HepG2 (cell line): ENCODE results near the gene PCBP1. TPM values are rescaled to one million over a fixed set of nuclear protein-coding genes. Genes with fewer than 3 reads are reported as not detected.

ENCODE experiments used
- CBX2 ChIP-seq, 2 experiments: fragments of 200-600 bp in 1 of 2; sonication (generic); formaldehyde crosslinking in 1 of 2; IDR thresholded peaks; 2 replicates each; pipeline versions ENCODE4 v1.7.0 to v1.8.1; 2018 to 2022; ENCODE audit warnings: low read depth in 2 of 2, low read length in 1 of 2, mild to moderate bottlenecking in 1 of 2, missing genetic modification reagents in 1 of 2
- E2F5 ChIP-seq: sonication (generic); formaldehyde crosslinking; conservative IDR thresholded peaks from 2 replicates; pipeline ENCODE4 v1.4.0; 2020; ENCODE audit warnings: missing genetic modification reagents
- EED ChIP-seq: sonication (generic); formaldehyde crosslinking; IDR thresholded peaks from 2 replicates; pipeline ENCODE4 v1.5.0; 2020; ENCODE audit warnings: mild to moderate bottlenecking, missing genetic modification reagents
- HMGXB4 ChIP-seq, 2 experiments: sonication (generic) in 1 of 2; formaldehyde crosslinking in 1 of 2; IDR thresholded peaks; 2 replicates each; pipeline versions ENCODE4 v1.4.0 to v1.6.1; 2018 to 2020; ENCODE audit warnings: missing genetic modification reagents in 2 of 2, borderline replicate concordance in 1 of 2, low read depth in 1 of 2, mild to moderate bottlenecking in 1 of 2, missing biosample characterization in 1 of 2
- HOXA9 ChIP-seq: sonication (generic); formaldehyde crosslinking; IDR thresholded peaks from 2 replicates; pipeline ENCODE4 v1.8.1; 2022; ENCODE audit warnings: missing genetic modification reagents, mild to moderate bottlenecking, moderate library complexity, borderline replicate concordance
- MED1 ChIP-seq: sonication (generic); formaldehyde crosslinking; IDR thresholded peaks from 2 replicates; pipeline ENCODE4 v1.4.0; 2020; ENCODE audit warnings: missing genetic modification reagents
- PBX2 ChIP-seq: IDR thresholded peaks from 2 replicates; pipeline ENCODE4 v1.6.1; 2016; ENCODE audit warnings: control low read depth
- ZBTB40 ChIP-seq, 2 experiments: fragments of 450-650 bp in 1 of 2; sonication (generic) in 1 of 2; formaldehyde crosslinking in 1 of 2; IDR thresholded peaks; 2 replicates each; pipeline versions ENCODE4 v1.6.1 to v1.8.0; 2016 to 2022; ENCODE audit warnings: antibody characterized with exemption in 1 of 2, mild to moderate bottlenecking in 1 of 2, missing genetic modification reagents in 1 of 2
- ZNF484 ChIP-seq: sonication (generic); formaldehyde crosslinking; IDR thresholded peaks from 2 replicates; pipeline ENCODE4 v1.5.1; 2020; ENCODE audit warnings: mild to moderate bottlenecking, low read depth, missing genetic modification reagents, borderline replicate concordance
- ZNF512 ChIP-seq: sonication (generic); formaldehyde crosslinking; IDR thresholded peaks from 2 replicates; pipeline ENCODE4 v1.4.0; 2020; ENCODE audit warnings: mild to moderate bottlenecking, missing genetic modification reagents
- ZNF558 ChIP-seq: sonication (generic); formaldehyde crosslinking; IDR thresholded peaks from 2 replicates; pipeline ENCODE4 v1.9.0; 2022; ENCODE audit warnings: mild to moderate bottlenecking, missing genetic modification reagents, borderline replicate concordance
- polyA plus RNA-seq, 8 experiments: library from polyadenylated mRNA; depleted of rRNA in 3 of 8; stranded (reverse) in 7 of 8; unstranded in 1 of 8; fragments of >200 nt; fragmentation: Illumina TruSeq in 4 of 8; extraction: Trizol in 4 of 8; gene quantifications; 2 replicates each; pipeline versions ENCODE4 v1.2.1 to v1.2.3, GENCODE V29; 2011 to 2016; ENCODE audit warnings: low read depth in 4 of 8, missing spikeins in 1 of 8, mixed read lengths in 1 of 8; ENCODE audit not compliant: insufficient read depth in 1 of 8
- total RNA-seq, 5 experiments: library from RNA; depleted of rRNA; stranded (reverse); fragments of >200 nt; fragmentation: Illumina TruSeq; extraction: Trizol; gene quantifications; 2 replicates each; pipeline ENCODE4 v1.2.3, GENCODE V29; 2016; ENCODE audit warnings: low read depth in 1 of 5

The PCBP1 gene
- total and polyA plus RNA-seq, 2 of the 13 experiments (the other 11 are each of a cell fraction or from before 2014, with no cell fraction given) = 32.0 to 137 TPM

GRCh38 chr2:70086838-70087701 lies at the start of gene PCBP1 (continued):
- no peak for TF ChIP-seq CBX2 (IDR thresholded peaks at IDR 0.05; ENCODE audit: low read depth, low read length)
- TF ChIP-seq CBX2 (CRISPR knock-in tag; IDR thresholded peaks at IDR 0.05; ENCODE audit: low read depth) = no peak
- no peak; a peak in 1 of 4 replicates for TF ChIP-seq HMGXB4 (CRISPR knock-in tag; IDR thresholded peaks at IDR 0.05; ENCODE audit: borderline replicate concordance in 1 of 2, low read depth in 1 of 2)
- TF ChIP-seq E2F5 (CRISPR knock-in tag) = 0 out of 2 replicates have a peak, but pooled peaks have one; percentile 35
- no peak for TF ChIP-seq HOXA9
- TF ChIP-seq ZBTB40 (IDR thresholded peaks at IDR 0.05) = peak; percentile 51
- no peak; the same call in 1 of the 2 replicates for TF ChIP-seq ZBTB40 (CRISPR knock-in tag; IDR thresholded peaks at IDR 0.05)
- no peak for TF ChIP-seq PBX2
- TF ChIP-seq EED (CRISPR knock-in tag) = no peak; the same call in 1 of the 2 replicates
- TF ChIP-seq ZNF484 (CRISPR knock-in tag) = no peak
- peak; percentile 18; the same call in 1 of the 2 replicates for TF ChIP-seq ZNF558 (CRISPR knock-in tag)
- TF ChIP-seq MED1 = peak; percentile 3
- no peak for TF ChIP-seq ZNF512
